Kidney epithelial cell (primary cell): ENCODE results near the gene DMTF1. TPM values are rescaled to one million over a fixed set of nuclear protein-coding genes. Genes with fewer than 3 reads are reported as not detected.

Source experiments
- DNase-seq: peaks from one replicate; pipeline ENCODE4 v3.0.0-alpha.2; 2010; ENCODE audit warnings: low read depth
- H3K27me3 ChIP-seq: 2 replicates; pipeline ENCODE4 v1.6.0; 2011; ENCODE audit warnings: low read length; ENCODE audit not compliant: control insufficient read depth, insufficient read depth
- H3K36me3 ChIP-seq: 2 replicates; pipeline ENCODE4 v1.5.1; 2011; ENCODE audit warnings: low read length; ENCODE audit not compliant: control insufficient read depth, insufficient read depth
- H3K4me3 ChIP-seq: 2 replicates; pipeline ENCODE4 v1.5.1; 2011; ENCODE audit warnings: low read depth, mild to moderate bottlenecking, control low read depth, low read length
- CTCF ChIP-seq: IDR thresholded peaks from 2 replicates; pipeline ENCODE4 v1.5.1; 2011; ENCODE audit warnings: mild to moderate bottlenecking, moderate library complexity, low read length, control low read depth, inconsistent platforms; ENCODE audit not compliant: insufficient read depth, poor library complexity, severe bottlenecking
- total RNA-seq: library from RNA; depleted of rRNA; stranded (reverse); fragments of >200 nt; gene quantifications from 2 replicates; pipeline ENCODE4 v1.2.3, GENCODE V29; 2015

The DMTF1 gene
- total RNA-seq, 1 donor from 2014 or later, result 40.4 TPM

GRCh38 chr7:87173471-87173870 is 21.2 kb downstream of the DMTF1 start:
- DNase-seq, result no peak
- TF ChIP-seq CTCF, result no peak
- Histone ChIP-seq H3K36me3 (peaks cover 2% of the 10 kb centered on the region), H3K4me3 (no peak overlapping the region), H3K27me3 (no peaks in the 10 kb centered on the region)

- DNase-seq, result no peak
- peaks cover 3% of the 10 kb centered on the region for H3K36me3 ChIP-seq
- H3K27me3 ChIP-seq, result no peaks in the 10 kb centered on the region
- TF ChIP-seq CTCF, result no peak
- no peak overlapping the region for H3K4me3 ChIP-seq
Measured at GRCh38 chr7:87178320-87178719, 26.1 kb downstream of the DMTF1 start.

GRCh38 chr7:87179180-87179579 is 26.9 kb downstream of the DMTF1 start:
- H3K27me3 ChIP-seq, result no peaks in the 10 kb centered on the region
- TF ChIP-seq CTCF, result no peak
- no peak overlapping the region for H3K4me3 ChIP-seq
- no peak for DNase-seq
- H3K36me3 ChIP-seq, result peaks cover 3% of the 10 kb centered on the region

GRCh38 chr7:87187120-87187519 is 34.9 kb downstream of the DMTF1 start:
- Histone ChIP-seq H3K27me3 (no peaks in the 10 kb centered on the region), H3K4me3 (no peak overlapping the region), H3K36me3 (peaks cover 4% of the 10 kb centered on the region)
- no peak for DNase-seq
- no peak for TF ChIP-seq CTCF

- H3K36me3 ChIP-seq, result peaks cover 2% of the 10 kb centered on the region
Measured at GRCh38 chr7:87188930-87189329, 36.7 kb downstream of the DMTF1 start.

More at GRCh38 chr7:87188930-87189329, 36.7 kb downstream of the DMTF1 start:
- no peak for DNase-seq
- Histone ChIP-seq H3K4me3 (no peak overlapping the region), H3K27me3 (no peaks in the 10 kb centered on the region)
- TF ChIP-seq CTCF, result no peak
